DMS53 treated with DMSO at 0.1 percent for 48 hours (cell line): ENCODE data around the gene NPW.

Experiments
- DNase-seq: peaks from one replicate; lab custom pipeline; 2025; ENCODE audit not compliant: unreplicated experiment; lab: John Stamatoyannopoulos, UW

NPW gene

DNA sequence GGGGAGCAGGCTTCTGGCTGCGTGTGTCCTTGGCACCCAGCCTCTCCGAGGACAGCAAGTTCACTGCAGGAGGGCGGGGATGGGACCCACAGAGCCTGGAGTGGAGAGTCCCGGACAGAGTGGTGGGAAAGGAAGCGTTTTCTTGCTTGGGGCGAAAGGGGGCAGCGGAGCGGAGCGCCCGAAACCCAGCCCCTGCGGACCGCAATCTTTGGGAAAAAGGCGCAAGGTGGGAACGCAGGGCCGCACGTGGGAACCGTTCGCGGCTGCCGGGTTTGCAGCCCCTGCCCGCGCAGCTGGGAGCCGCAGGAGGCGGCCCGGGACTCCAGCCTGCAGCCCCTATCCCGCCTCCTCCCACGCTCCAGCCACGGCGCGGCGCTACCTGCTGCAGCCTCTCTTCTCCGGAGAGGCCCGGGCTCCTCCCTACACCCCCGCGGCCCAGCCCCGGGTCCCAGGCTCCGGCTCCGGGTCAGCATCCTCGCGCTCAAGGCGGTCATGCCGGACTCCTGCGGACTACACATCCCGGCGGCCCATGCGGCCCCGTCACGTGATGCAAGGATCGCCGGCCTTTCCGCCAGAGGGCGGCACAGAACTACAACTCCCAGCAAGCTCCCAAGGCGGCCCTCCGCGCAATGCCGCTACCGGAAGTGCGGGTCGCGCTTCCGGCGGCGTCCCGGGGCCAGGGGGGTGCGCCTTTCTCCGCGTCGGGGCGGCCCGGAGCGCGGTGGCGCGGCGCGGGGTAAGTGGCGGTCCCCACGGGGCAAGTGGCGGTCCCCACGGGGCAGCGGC, 27.9 kb downstream of the NPW start, which contains the start of the genes NTHL1 and TSC2:
Gene NTHL1, minus strand, starts transcription at position 505 of the 786 bp plus-strand sequence. Its CDS starts 11 bp downstream, at position 494.
Gene TSC2, plus strand, starts transcription at position 656 of the 786 bp plus-strand sequence. CDS start 631 bp downstream, outside the sequence.
- DNase-seq = peak; percentile 84

DNA sequence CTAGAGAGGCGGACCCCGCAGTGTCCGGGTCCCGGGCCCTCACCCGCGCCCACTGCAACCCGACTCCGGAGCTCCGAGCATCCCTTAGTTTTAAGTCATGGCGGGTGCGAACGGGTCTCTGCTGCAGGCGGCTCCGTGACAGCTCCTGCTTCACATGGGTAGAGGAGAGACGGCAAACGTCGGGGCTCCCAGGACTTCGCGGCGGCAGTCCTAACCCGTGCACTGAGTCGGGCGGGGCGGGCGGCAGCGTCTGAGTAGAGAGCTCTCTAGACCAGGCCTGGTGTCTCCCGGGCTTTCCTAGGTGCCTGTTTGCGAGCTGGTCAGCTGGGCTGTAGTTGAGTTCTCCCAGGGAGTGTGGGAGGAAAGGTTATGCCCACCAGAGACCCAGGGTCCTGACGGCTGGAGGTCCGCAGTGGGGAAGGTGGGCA, 28.5 kb downstream of the NPW start:
- DNase-seq = no peak

DNA sequence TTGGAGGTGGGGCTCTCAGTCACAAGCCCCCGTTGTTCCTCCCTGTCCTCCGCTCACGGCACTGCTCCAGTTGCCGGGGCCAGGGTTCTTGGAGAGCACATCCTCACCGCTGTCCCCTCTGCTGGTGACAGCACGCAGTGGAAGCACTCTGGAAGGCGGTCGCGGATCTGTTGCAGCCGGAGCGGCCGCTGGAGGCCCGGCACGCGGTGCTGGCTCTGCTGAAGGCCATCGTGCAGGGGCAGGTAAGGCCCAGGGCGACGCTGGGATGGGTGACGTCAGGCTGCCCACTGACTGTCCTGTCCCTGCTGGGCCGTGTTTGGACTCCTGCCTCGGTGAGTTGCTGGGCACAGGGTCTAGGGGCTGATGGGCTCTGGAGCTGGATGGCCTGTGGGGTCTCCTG, 33.6 kb downstream of the NPW start:
- DNase-seq = no peak

DNA sequence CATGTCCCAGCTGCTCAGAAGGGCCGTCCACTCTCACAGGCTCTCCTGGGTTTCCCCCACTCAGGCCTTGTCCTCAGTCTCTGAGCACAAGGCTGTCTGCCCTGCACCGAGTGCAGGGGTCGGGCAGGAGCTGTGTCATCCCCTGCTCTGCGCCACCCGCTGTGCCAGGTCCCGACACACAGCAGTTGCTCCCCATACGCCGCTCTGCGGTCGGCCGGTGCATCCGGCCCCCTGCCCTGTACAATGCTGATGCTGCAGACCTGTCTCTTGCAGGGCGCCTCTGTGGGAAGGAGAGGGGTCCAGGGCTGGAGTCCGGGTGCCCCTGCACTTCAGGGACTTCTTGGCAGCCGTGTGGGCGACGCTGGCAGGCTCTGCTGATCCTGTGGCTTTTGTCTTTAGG, 34.3 kb downstream of the NPW start:
- no peak for DNase-seq

DNA sequence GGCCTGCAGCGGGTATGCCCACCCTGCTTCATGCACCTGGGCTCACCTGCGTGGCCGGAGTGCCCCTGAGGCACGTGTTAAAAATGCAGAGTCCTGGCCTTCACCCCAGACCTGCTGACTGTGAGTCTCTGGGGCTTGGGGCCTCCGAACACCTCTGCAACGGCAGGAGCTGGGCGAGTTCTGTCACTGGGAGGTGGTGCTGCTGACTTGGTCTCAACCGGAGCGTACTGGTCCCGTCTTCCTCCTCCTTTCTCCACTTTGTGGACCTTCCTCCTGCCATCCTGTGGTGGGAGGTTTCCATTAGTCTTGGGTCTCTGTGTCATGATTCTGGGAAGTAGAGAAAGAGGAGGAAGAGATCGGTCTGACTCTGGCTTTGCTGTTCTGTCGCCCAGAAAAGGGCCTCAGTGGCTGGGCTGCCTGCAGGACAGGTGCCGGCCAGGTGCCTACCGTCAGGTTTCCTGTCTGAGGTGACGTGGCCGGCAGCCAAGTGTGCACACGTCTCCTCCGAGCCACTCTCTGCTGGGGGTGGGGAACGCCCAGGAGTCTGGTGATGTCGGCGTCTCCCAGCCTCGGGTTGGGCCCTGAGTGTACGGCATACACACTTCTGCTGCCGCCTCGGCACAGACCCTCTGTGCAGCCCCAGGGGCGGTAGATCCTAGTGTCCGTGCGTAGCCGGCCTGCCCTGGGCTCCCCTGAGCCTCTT, 35.1 kb downstream of the NPW start:
- DNase-seq = peak; percentile 75

DNA sequence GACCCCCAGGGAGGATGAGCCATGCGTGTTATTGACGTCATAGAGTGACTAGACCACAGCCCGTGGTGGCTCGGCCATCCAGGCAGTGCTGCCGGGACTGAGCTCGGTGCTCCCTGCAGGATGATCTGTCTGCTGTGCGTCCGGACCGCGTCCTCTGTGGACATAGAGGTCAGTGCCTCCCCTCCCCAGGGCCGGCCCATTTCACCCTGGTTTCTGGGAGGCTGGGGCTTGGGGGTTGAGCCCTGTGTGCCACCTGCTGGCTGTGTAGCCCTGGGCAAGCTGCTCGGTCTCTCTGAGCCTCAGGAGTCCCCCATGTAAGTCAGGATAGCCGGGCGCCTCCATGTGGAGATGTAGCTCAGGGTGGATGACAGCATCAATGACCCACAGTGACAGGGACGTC, 36.5 kb downstream of the NPW start:
- no peak for DNase-seq

DNA sequence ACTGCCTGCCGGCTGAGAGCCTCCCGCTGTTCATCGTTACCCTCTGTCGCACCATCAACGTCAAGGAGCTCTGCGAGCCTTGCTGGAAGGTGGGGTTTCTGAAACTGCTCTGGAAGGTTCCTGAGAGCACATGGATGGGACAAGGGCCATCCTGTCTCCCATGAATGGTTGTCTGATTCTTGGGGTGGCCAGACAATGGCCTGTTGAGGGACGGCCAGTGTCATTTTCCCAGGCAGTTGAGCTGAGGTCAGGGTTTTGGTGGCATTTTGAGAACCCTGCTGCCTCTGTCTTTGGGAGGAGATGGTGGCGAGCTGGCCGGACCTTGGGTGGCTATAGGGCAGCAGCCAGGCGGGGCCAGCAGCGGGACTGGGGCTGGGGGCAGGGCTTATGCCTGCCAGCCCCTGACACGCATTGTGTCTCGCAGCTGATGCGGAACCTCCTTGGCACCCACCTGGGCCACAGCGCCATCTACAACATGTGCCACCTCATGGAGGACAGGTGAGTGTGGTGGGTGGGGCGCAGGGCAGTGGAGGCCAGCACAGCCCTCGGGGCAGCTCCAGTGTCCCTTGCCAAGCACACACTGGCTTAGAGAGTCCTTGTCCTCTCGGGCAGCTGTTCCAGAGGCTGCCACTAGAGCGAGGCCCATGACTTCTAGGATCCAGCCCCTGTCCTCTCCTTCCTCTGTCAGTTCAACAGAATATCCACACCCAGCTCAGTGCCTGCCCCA, 37.3 kb downstream of the NPW start:
- no peak for DNase-seq

DNA sequence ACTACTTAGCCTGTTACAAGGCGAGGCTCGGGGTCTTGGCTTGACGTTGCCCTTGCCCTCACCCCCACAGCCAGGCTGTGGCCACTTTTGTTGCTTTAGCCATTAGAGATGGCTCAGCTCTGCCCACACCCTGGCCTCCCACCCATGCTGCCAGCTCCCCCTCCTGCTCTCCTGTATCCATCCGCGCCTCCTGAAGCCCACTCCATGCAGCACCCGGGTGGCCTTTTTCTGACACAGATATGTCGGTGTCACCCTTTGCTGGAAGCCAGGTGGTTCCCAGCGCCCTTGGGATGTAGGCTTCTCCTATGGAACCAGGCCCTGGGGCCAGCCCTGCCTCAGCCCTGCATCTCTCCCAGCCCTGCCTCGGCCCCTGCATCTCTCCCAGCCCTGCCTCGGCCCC, 37.9 kb downstream of the NPW start:
- no peak for DNase-seq

DNA sequence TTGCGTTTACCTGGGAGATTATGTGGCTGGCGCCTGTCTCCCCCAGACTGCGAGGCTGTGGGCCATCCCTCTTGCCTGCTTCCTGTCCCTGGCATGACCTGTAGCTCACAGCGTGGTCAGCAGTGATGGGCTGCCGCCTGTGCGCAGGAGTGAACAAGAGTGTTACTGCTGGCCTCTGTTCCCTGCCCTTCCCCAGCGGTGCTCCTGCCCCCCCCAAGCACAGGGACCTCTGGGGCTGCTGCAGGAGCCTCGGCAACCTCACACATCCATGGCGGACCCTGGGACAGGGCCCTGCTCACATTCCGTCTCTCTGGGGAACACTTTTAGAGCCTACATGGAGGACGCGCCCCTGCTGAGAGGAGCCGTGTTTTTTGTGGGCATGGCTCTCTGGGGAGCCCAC, 38.8 kb downstream of the NPW start:
- DNase-seq = no peak

DNA sequence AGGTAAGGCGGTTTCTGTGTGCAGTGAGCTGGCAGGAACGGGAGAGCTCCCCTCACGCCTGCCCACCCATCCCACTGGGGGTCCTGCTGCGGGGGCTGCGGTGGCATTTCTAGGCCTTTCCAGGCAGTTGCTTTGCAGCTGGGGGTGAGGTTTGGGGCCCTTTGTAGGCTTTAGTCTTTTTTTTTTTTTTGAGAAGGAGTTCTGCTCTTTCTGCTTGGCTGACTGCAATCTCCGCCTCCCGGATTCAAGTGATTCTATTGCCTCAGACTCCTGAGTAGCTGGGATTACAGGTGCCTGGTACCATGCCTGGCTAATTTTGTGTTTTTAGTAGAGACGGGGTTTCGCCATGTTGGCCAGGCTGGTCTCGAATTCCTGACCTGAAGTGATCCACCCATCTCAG, 39.3 kb downstream of the NPW start:
- DNase-seq = no peak

DNA sequence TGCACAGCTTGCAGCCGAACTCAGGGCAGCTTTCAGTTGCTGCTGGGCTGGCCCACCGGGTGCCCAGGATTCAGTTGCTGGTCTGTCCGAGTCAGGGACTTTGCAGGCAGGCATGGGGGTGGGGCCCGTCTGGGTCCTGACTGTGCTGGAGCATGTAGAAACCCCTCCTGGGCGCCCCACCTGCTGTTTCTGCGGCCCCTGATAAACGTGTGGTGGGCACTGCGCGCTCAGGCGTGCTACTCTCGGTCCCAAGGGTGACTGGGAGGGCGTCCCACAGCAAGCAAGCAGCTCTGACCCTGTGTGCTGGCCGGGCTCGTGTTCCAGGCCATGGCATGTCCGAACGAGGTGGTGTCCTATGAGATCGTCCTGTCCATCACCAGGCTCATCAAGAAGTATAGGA, 40.8 kb downstream of the NPW start:
- no peak for DNase-seq

DNA sequence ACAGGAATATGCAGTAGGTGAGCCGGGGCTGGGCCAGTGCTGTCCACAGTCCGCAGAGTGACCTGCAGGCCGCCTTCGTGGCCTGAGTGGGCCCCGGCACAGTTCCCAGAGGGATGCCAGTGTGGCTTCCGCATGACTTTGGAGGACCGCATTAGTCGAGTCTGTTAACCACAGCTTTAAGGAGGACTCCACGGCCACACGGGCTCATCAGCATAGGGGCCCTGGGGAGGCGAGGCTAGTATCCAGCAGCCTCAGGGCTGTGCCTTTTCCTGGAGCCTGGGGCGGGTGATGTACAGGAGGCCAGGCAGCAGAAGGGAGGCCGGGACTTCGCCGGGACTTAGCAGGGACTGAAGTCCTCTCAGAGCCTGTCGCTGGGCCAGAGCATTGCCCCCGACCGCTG, 41.4 kb downstream of the NPW start:
- no peak for DNase-seq

DNA sequence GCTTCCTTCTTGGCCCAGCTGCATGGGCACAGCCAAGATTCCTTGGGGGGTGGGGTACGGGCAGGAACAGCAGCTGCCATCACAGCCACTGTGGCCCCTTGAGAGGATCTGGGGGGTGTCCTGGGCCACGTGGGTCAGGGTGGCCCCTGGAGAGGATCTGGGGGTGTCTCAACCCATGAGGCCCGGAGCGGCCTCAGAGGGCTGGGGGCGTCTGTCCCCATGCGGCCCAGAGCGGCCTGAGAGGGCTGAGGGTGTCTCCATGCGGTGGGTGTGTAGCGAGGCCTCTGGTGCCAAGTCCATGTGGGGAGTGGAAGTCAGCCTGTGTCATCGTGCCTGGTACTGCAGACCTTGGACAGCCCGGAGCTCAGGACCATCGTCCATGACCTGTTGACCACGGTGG, 41.9 kb downstream of the NPW start:
- DNase-seq = no peak

DNA sequence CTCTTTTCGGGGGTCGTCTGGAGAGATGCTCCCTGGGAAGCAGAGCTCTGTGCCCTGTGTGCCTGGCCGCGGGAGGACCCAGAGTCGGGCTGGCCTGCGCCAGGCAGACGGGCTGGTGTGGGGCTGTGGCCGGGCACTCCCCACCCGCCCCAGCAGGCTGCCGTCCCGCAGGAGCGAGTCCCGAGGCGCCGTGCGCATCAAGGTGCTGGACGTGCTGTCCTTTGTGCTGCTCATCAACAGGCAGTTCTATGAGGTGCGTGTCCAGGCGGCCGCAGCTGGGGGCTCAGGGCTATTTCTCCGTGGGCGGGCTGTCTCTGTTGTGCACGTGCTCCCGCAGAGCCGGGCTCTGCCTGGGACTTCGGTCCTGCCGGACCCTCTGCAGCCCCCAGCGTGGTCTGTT, 43.2 kb downstream of the NPW start:
- no peak for DNase-seq

DNA sequence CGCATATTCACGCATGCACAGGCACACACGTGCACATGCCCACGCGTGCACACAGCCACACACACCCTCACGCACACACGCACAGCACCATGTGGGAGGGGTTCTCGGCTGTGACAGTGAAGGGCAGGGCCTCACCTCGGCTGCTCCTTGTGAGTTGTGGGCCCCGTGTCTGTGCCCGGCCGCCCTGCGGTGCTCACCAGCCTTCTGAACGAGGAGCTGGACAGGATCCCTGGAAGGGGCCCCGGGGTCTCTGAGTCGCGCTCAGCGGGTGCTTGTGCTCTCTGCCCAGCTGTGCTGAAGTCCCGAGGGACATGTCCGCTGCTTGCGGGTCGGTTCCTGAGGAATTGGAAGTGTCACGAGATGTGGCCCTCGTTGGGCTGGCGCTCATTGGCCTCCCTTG, 44.3 kb downstream of the NPW start:
- no peak for DNase-seq

DNA sequence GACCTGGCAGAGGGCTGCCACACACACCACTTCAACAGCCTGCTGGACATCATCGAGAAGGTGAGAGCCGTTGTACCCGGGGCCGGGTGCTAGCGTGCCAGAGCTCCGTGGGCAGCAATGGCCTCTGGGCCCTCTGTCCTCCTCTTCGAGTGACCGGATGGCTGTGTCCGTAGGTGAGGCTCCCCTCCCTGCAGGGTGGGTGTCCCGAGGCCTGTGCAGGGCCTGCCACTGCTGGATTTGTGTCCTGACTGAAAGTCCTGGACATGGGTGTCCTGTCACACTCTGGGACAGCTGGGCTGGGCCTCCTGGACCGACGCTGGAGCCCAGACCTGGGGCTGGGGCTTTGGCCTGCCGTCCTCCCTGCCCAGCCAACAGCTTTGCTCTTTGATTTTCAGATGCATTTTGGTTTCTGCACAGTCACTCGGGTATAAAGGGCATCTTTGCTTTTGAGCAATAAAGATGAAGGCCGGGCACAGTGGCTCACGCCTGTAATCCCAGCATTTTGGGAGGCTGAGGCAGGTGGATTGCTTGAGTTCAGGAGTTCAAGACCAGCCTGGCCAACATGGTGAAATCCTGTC, 44.9 kb downstream of the NPW start:
- DNase-seq = no peak

DNA sequence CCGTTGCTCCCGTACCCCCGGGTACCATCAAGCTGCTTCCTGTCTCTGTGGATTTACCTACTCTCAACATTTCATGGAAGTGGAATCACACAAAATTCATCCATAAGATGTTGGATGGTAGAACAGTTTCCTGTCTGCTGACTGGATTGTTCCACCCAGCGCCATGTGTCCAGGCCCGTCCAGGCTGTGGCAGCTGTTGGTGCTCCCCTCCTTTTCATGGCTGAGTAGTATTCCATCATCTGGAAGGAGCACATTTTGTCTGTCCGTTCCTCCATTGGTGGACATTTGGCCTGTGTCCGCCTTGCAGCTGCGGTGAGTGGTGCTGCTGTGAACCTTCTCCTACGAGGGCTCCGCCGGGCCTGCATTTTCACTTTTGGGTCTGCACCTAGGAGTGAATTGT, 46.6 kb downstream of the NPW start:
- no peak for DNase-seq
